Central memory CD4-positive, alpha-beta T cell (primary cell): ENCODE results near the gene AIP.
A peak's percentile ranks its signal among the peaks of the same experiment; 100 is the strongest.

ENCODE experiments used
- DNase-seq: peaks from one replicate; pipeline ENCODE4 v3.0.0; 2022

The AIP gene

GRCh38 chr11:67494371-67495233, 11.8 kb downstream of the AIP start:
- no peak for DNase-seq

GRCh38 chr11:67495234-67496005, 12.6 kb downstream of the AIP start:
- no peak for DNase-seq

GRCh38 chr11:67496113-67496512, 13.3 kb downstream of the AIP start:
- no peak for DNase-seq

GRCh38 chr11:67497656-67498291, 14.9 kb downstream of the AIP start:
- DNase-seq, result no peak

GRCh38 chr11:67498544-67498972, 15.7 kb downstream of the AIP start:
- DNase-seq, result no peak

GRCh38 chr11:67499808-67500483, 17.1 kb downstream of the AIP start:
- DNase-seq, result no peak

- no peak for DNase-seq
Observed at GRCh38 chr11:67500484-67500821, 17.6 kb downstream of the AIP start.

- DNase-seq, result no peak
Observed at GRCh38 chr11:67500831-67501715, 18.2 kb downstream of the AIP start.

- DNase-seq, result no peak
Observed at GRCh38 chr11:67501854-67502253, 19.0 kb downstream of the AIP start.

- no peak for DNase-seq
Observed at GRCh38 chr11:67502328-67502979, 19.6 kb downstream of the AIP start.

GRCh38 chr11:67503119-67504004, 20.5 kb downstream of the AIP start:
- DNase-seq, result no peak

GRCh38 chr11:67504005-67504949, 21.5 kb downstream of the AIP start:
- DNase-seq, result peak; percentile 38

- peak; percentile 69 for DNase-seq
Observed at GRCh38 chr11:67504950-67505581, 22.2 kb downstream of the AIP start, which contains the start of gene PITPNM1. Gene PITPNM1 (minus strand): TSS chr11:67505363. CDS start chr11:67504180, 1,183 bp downstream.

- peak; percentile 89 for DNase-seq
Observed at GRCh38 chr11:67505605-67506396, 23.0 kb downstream of the AIP start.

- no peak for DNase-seq
Observed at GRCh38 chr11:67506426-67507051, 23.7 kb downstream of the AIP start.

GRCh38 chr11:67507242-67507863, 24.5 kb downstream of the AIP start:
- DNase-seq, result no peak
